OCI-LY1 (cell line): ENCODE measurements around the gene TFDP2.
"Not testable (repeated sequence)": the region's sequence is repeated elsewhere in the genome, so short reads cannot be mapped to it uniquely, and the experiment has no call there.

Source experiments
- EZH2 ChIP-seq: fragments of 200-600 bp; sonication (generic), shearing (Covaris generic); IDR thresholded peaks from 2 replicates; pipeline ENCODE4 v1.8.0; 2017; ENCODE audit warnings: borderline replicate concordance, mixed run types, mild to moderate bottlenecking, antibody characterized with exemption, low read length, moderate library complexity, mixed read lengths
- TF ChIP-seq, protein P1 (sequence below): fragments of 200-600 bp; sonication (generic), shearing (Covaris generic); IDR thresholded peaks from 2 replicates; pipeline ENCODE4 v1.5.1; 2017; ENCODE audit warnings: mild to moderate bottlenecking, antibody characterized with exemption, low read length, moderate library complexity, mixed read lengths

DNA sequence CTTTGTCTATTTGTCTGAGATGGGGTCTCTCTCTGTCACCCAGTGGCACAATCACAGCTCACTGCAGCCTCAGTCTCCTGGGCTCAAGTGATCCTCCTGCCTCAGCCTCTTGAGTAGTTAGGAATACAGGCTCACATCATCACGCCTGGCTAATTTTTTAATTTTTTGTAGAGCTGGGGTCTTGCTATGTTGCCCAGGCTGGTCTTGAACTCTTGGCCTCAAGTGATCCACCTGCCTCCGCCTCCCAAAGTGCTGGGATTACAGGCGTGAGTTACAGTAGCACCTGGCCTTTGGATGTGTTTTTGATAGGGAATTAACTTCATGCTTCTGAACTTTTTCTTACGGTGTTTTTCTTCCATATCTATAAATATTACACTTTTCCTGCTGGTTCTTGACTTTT is 239.4 kb downstream of the TFDP2 start:
- TF ChIP-seq, protein P1, sequence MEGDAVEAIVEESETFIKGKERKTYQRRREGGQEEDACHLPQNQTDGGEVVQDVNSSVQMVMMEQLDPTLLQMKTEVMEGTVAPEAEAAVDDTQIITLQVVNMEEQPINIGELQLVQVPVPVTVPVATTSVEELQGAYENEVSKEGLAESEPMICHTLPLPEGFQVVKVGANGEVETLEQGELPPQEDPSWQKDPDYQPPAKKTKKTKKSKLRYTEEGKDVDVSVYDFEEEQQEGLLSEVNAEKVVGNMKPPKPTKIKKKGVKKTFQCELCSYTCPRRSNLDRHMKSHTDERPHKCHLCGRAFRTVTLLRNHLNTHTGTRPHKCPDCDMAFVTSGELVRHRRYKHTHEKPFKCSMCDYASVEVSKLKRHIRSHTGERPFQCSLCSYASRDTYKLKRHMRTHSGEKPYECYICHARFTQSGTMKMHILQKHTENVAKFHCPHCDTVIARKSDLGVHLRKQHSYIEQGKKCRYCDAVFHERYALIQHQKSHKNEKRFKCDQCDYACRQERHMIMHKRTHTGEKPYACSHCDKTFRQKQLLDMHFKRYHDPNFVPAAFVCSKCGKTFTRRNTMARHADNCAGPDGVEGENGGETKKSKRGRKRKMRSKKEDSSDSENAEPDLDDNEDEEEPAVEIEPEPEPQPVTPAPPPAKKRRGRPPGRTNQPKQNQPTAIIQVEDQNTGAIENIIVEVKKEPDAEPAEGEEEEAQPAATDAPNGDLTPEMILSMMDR = not testable (repeated sequence)
- not testable (repeated sequence) for TF ChIP-seq EZH2
